GM21786 (cell line): ENCODE measurements around the gene TTLL1.
"Not testable (repeated sequence)": the region's sequence is repeated elsewhere in the genome, so short reads cannot be mapped to it uniquely, and the experiment has no call there.

Experiments used
- ATAC-seq: cut with Tn5 transposase; IDR thresholded peaks from one replicate; pipeline ENCODE4 v1.9.1; 2021; ENCODE audit not compliant: unreplicated experiment

The TTLL1 gene

GRCh38 chr22:43110444-43110926 lies 21.3 kb upstream of the TTLL1 start, which contains the start of gene BIK:
BIK (plus strand) TSS chr22:43110750; CDS start chr22:43124023, 13,273 bp downstream.
- no peak for ATAC-seq

GRCh38 chr22:43109921-43110443 lies 20.8 kb upstream of the TTLL1 start:
- no peak for ATAC-seq

- ATAC-seq: no peak
Measured at GRCh38 chr22:43109511-43109910, 20.3 kb upstream of the TTLL1 start.

GRCh38 chr22:43106302-43106701 lies 17.1 kb upstream of the TTLL1 start:
- ATAC-seq: no peak

GRCh38 chr22:43104950-43105349 lies 15.8 kb upstream of the TTLL1 start:
- ATAC-seq: not testable (repeated sequence)

GRCh38 chr22:43104056-43104625 lies 14.9 kb upstream of the TTLL1 start:
- ATAC-seq: not testable (repeated sequence)

GRCh38 chr22:43101306-43101705 lies 12.1 kb upstream of the TTLL1 start:
- no peak for ATAC-seq

- no peak for ATAC-seq
Measured at GRCh38 chr22:43100225-43100624, 11.0 kb upstream of the TTLL1 start.

- no peak for ATAC-seq
Measured at GRCh38 chr22:43099095-43099494, 9.9 kb upstream of the TTLL1 start.

GRCh38 chr22:43098356-43098755 lies 9.2 kb upstream of the TTLL1 start:
- ATAC-seq: no peak

- no peak for ATAC-seq
Measured at GRCh38 chr22:43096420-43096819, 7.2 kb upstream of the TTLL1 start.

GRCh38 chr22:43094551-43094950 lies 5.4 kb upstream of the TTLL1 start:
- no peak for ATAC-seq

GRCh38 chr22:43094085-43094484 lies 4.9 kb upstream of the TTLL1 start:
- ATAC-seq: no peak

- no peak for ATAC-seq
Measured at GRCh38 chr22:43092085-43092484, 2.9 kb upstream of the TTLL1 start.

GRCh38 chr22:43090130-43090789 lies 1.1 kb upstream of the TTLL1 start:
- no peak for ATAC-seq

- ATAC-seq: no peak
Measured at GRCh38 chr22:43088627-43088983, 586 bp downstream of the TTLL1 start.

GRCh38 chr22:43085658-43086606 lies 3.3 kb downstream of the TTLL1 start:
- ATAC-seq: no peak

- no peak for ATAC-seq
Measured at GRCh38 chr22:43081968-43082367, 7.2 kb downstream of the TTLL1 start.

GRCh38 chr22:43080616-43081015 lies 8.6 kb downstream of the TTLL1 start:
- no peak for ATAC-seq

- ATAC-seq: no peak
Measured at GRCh38 chr22:43079742-43080141, 9.4 kb downstream of the TTLL1 start.

- ATAC-seq: no peak
Measured at GRCh38 chr22:43078522-43078921, 10.7 kb downstream of the TTLL1 start.
